Endothelial cell of umbilical vein (primary cell): Measurements from ENCODE around the gene SRD5A2.

Experiments
- EZH2 ChIP-seq: IDR thresholded peaks from 2 replicates; pipeline ENCODE4 v1.6.1; 2012; ENCODE audit warnings: borderline replicate concordance, low read depth, mild to moderate bottlenecking, moderate library complexity, low read length, inconsistent platforms; ENCODE audit not compliant: severe bottlenecking
- GATA2 ChIP-seq: IDR thresholded peaks from 2 replicates; pipeline ENCODE4 v1.7.0; 2011; ENCODE audit warnings: low read depth, mild to moderate bottlenecking, moderate library complexity, mixed read lengths, low read length; ENCODE audit not compliant: insufficient read length, insufficient read depth
- POLR2A ChIP-seq: IDR thresholded peaks from 2 replicates; pipeline ENCODE4 v1.6.1; 2012; ENCODE audit warnings: low read depth, mild to moderate bottlenecking, control low read depth, low read length
- TF ChIP-seq, protein P1 (sequence below), 2 donors: IDR thresholded peaks; 1 replicate in 1 of 2; 2 replicates in 1 of 2; pipeline ENCODE4 v1.5.1; 2011; ENCODE audit warnings: low read length in 2 of 2, mild to moderate bottlenecking in 2 of 2, moderate library complexity in 2 of 2, control low read depth in 1 of 2, inconsistent platforms in 1 of 2, low read depth in 1 of 2; ENCODE audit not compliant: insufficient read depth in 1 of 2; ENCODE audit errors: extremely low read depth in 1 of 2

DNA sequence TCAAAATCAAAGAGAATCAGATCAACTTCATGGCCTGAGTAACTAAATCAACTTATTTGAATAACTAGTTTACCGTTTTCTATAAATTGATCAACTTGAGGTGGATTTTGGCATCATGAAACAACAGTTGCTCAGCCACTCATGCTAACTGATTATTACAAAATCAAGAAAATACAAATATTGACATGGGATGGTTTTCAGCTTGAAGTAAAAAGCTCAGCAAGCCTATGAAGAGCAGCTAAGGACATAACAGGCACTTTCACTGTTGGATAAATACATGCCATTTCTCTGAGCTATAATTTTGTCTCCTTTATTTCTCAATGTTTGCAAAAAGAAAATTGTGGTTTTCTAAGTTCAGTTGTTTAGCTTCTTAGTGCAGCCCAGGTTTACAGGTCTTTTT is 18.9 kb downstream of the SRD5A2 start:
- TF ChIP-seq, protein P1, sequence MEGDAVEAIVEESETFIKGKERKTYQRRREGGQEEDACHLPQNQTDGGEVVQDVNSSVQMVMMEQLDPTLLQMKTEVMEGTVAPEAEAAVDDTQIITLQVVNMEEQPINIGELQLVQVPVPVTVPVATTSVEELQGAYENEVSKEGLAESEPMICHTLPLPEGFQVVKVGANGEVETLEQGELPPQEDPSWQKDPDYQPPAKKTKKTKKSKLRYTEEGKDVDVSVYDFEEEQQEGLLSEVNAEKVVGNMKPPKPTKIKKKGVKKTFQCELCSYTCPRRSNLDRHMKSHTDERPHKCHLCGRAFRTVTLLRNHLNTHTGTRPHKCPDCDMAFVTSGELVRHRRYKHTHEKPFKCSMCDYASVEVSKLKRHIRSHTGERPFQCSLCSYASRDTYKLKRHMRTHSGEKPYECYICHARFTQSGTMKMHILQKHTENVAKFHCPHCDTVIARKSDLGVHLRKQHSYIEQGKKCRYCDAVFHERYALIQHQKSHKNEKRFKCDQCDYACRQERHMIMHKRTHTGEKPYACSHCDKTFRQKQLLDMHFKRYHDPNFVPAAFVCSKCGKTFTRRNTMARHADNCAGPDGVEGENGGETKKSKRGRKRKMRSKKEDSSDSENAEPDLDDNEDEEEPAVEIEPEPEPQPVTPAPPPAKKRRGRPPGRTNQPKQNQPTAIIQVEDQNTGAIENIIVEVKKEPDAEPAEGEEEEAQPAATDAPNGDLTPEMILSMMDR (IDR thresholded peaks at IDR 0.05; ENCODE audit: extremely low read depth in 1 of 2, insufficient read depth in 1 of 2, low read depth in 1 of 2, low read length in 2 of 2): no peak
- TF ChIP-seq EZH2 (no peak), GATA2 (no peak), POLR2A (no peak)
